PFSK-1 (cell line): ENCODE data around the gene DNAH5.

Experiments used
- FOXP2 ChIP-seq: optimal IDR thresholded peaks from 2 replicates; pipeline ENCODE3; 2011; ENCODE audit warnings: borderline replicate concordance, control low read depth, inconsistent platforms; ENCODE audit not compliant: insufficient read depth; ENCODE audit errors: extremely low read length, extremely low read depth
- POLR2AphosphoS5 ChIP-seq: IDR thresholded peaks from 2 replicates; pipeline ENCODE4 v1.6.1; 2012; ENCODE audit warnings: low read depth, mild to moderate bottlenecking, control low read depth, low read length, moderate library complexity
- SIN3A ChIP-seq: IDR thresholded peaks from 2 replicates; pipeline ENCODE4 v1.6.1; 2012; ENCODE audit warnings: mild to moderate bottlenecking, low read length, moderate library complexity, borderline replicate concordance; ENCODE audit not compliant: insufficient read depth
- TAF1 ChIP-seq: IDR thresholded peaks from 2 replicates; pipeline ENCODE4 v1.6.1; 2012; ENCODE audit warnings: low read length, control low read depth, borderline replicate concordance; ENCODE audit not compliant: insufficient read depth
- TF ChIP-seq, protein P1 (sequence below), 2 experiments: IDR thresholded peaks; 2 replicates each; pipeline versions ENCODE4 v1.6.1 to v1.8.0; 2011 to 2012; ENCODE audit warnings: low read depth in 2 of 2, low read length in 2 of 2, control low read depth in 1 of 2, inconsistent platforms in 1 of 2, mild to moderate bottlenecking in 1 of 2, moderate library complexity in 1 of 2; ENCODE audit not compliant: insufficient read depth in 1 of 2

DNAH5 gene

DNA sequence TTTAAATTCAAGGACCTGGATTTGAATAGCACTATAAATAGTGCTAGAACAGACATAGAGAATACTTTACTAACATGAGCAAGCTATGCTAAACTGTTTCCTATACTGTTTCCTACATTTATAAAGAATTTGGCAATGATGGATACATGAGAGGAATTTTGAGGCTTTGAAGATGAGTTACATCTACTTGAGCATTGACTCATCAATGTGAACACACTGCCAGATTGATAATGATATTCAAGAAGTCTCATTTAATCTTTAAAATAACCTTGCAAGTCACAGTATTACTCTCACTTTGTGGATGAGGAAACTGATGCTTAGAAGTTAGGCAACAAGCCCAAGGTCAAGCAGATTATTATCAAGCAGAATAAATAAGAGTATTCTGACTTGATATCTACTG is 281.9 kb downstream of the DNAH5 start:
- TF ChIP-seq, protein P1, sequence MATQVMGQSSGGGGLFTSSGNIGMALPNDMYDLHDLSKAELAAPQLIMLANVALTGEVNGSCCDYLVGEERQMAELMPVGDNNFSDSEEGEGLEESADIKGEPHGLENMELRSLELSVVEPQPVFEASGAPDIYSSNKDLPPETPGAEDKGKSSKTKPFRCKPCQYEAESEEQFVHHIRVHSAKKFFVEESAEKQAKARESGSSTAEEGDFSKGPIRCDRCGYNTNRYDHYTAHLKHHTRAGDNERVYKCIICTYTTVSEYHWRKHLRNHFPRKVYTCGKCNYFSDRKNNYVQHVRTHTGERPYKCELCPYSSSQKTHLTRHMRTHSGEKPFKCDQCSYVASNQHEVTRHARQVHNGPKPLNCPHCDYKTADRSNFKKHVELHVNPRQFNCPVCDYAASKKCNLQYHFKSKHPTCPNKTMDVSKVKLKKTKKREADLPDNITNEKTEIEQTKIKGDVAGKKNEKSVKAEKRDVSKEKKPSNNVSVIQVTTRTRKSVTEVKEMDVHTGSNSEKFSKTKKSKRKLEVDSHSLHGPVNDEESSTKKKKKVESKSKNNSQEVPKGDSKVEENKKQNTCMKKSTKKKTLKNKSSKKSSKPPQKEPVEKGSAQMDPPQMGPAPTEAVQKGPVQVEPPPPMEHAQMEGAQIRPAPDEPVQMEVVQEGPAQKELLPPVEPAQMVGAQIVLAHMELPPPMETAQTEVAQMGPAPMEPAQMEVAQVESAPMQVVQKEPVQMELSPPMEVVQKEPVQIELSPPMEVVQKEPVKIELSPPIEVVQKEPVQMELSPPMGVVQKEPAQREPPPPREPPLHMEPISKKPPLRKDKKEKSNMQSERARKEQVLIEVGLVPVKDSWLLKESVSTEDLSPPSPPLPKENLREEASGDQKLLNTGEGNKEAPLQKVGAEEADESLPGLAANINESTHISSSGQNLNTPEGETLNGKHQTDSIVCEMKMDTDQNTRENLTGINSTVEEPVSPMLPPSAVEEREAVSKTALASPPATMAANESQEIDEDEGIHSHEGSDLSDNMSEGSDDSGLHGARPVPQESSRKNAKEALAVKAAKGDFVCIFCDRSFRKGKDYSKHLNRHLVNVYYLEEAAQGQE (IDR thresholded peaks at IDR 0.05; ENCODE audit: insufficient read depth in 1 of 2, low read depth in 2 of 2, low read length in 2 of 2), result no peak
- TF ChIP-seq TAF1 (no peak), POLR2AphosphoS5 (no peak), SIN3A (no peak), FOXP2 (no peak)

DNA sequence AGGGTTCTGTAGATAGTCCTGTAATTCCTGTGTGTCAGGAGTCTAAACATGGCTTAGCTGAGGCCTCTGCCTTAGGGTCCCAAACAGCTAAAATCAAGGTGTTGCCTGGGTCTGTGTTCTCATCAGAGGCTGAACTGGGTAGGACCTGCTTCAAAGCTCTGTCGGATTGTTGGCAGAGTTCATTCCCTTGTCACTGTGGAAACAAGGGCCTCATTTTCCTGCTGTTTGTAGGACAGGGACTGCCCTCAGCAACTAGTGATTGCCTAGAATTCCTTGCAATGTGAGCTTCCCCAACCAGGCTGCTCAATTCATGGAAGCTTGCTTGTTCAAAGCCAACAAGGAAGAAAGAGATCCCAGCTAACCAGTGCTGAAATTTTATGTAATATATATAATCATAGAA is 283.2 kb downstream of the DNAH5 start:
- TF ChIP-seq, protein P1 (IDR thresholded peaks at IDR 0.05; ENCODE audit: insufficient read depth in 1 of 2, low read depth in 2 of 2, low read length in 2 of 2), result no peak
- TF ChIP-seq FOXP2, result no peak
- TF ChIP-seq TAF1, result no peak
- TF ChIP-seq POLR2AphosphoS5, result no peak
- TF ChIP-seq SIN3A, result no peak

DNA sequence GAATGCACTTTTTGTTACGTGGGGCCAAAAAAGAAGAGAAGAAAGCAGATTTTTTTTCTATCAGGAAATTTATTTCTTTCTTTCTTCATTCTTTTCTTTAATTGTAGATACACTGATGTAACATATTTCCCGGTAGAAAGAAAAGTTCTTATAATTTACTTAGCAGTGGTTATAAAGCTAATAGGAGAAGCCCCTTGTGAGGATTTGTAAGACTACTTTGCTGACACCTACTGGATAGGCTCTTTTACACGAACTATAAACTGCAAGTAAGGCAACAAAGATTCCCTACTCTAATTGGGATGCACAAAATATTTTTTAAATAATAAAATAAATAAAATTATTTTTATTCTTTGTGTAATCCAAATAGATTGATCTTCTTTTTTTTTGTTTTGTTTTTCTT is 284.4 kb downstream of the DNAH5 start:
- TF ChIP-seq, protein P1 (IDR thresholded peaks at IDR 0.05; ENCODE audit: insufficient read depth in 1 of 2, low read depth in 2 of 2, low read length in 2 of 2), result no peak
- TF ChIP-seq SIN3A, result no peak
- no peak for TF ChIP-seq FOXP2
- TF ChIP-seq POLR2AphosphoS5, result no peak
- no peak for TF ChIP-seq TAF1

DNA sequence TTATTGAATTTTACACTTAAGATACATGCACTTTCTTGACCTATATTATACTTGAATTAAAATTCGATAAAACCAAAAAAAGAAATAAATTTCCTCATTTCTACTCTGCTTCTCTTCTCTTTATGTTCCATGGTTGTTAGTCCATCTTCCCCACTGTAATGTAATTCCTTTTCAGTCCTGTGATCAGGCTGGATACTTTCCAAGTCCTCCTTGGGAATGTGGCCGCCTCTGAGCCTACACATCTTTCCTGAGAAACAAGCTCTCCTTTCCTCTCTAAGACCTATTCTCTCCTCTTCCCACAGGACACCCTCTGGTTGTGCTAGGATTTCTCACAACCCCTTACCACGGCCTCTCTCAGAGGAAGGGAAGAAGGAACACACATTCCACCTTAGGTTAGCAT is 285.1 kb downstream of the DNAH5 start:
- TF ChIP-seq SIN3A, result no peak
- TF ChIP-seq FOXP2, result no peak
- TF ChIP-seq, protein P1 (IDR thresholded peaks at IDR 0.05; ENCODE audit: insufficient read depth in 1 of 2, low read depth in 2 of 2, low read length in 2 of 2), result no peak
- no peak for TF ChIP-seq TAF1
- TF ChIP-seq POLR2AphosphoS5, result no peak

DNA sequence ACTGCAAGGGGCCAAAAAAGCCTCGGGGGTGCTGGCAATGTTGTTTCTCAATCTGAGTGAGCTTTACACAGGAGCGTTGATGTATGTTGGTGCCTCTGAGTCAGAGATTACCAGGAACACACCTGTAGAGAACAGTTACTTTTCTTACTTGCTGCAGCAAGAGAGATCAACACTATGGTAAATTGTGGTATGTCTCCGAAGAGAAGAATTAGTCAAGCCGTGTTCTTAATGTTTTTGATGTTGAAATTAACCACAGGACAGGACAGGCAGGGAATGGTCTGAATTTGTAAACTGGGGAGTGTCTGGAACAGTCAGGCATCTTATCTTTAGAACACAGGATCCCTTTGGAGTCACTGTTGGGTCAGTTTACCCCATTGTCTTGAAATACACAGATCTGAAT is 285.7 kb downstream of the DNAH5 start:
- TF ChIP-seq POLR2AphosphoS5 (no peak), SIN3A (no peak), TAF1 (no peak), FOXP2 (no peak)
- TF ChIP-seq, protein P1 (IDR thresholded peaks at IDR 0.05; ENCODE audit: insufficient read depth in 1 of 2, low read depth in 2 of 2, low read length in 2 of 2), result no peak
